KG1 (cell line): Measurements from ENCODE around the gene TSC2.
"Not testable (repeated sequence)": the region's sequence is repeated elsewhere in the genome, so short reads cannot be mapped to it uniquely, and the experiment has no call there.

Source experiments
- DNase-seq: peaks from one replicate; lab custom pipeline; 2025; lab: John Stamatoyannopoulos, UW

The TSC2 gene

DNA sequence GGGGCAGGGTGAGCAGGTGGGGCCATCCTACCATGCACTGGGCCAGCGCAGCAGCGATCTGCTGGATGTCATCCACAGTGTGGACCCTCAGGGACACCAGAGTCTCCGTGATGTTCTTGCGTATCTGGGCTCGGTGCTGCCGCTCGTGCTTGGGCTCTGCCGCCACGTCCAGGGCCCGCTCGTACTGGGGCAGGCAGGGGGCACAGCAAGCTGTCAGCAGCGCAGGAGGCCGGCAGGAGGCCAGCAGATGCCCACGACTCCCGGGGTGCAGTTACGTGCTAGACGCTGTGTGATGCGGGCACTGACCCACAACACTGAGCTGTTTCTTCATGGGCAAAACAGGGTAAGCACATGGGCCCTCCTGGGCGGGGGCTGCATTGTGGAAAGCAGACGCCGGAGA is 57.5 kb downstream of the TSC2 start:
- DNase-seq = not testable (repeated sequence)

- not testable (repeated sequence) for DNase-seq
These were observed 58.0 kb downstream of the TSC2 start for GRCh38 chr16:2105769-2106168.

GRCh38 chr16:2106211-2106610 is 58.4 kb downstream of the TSC2 start:
- not testable (repeated sequence) for DNase-seq

DNA sequence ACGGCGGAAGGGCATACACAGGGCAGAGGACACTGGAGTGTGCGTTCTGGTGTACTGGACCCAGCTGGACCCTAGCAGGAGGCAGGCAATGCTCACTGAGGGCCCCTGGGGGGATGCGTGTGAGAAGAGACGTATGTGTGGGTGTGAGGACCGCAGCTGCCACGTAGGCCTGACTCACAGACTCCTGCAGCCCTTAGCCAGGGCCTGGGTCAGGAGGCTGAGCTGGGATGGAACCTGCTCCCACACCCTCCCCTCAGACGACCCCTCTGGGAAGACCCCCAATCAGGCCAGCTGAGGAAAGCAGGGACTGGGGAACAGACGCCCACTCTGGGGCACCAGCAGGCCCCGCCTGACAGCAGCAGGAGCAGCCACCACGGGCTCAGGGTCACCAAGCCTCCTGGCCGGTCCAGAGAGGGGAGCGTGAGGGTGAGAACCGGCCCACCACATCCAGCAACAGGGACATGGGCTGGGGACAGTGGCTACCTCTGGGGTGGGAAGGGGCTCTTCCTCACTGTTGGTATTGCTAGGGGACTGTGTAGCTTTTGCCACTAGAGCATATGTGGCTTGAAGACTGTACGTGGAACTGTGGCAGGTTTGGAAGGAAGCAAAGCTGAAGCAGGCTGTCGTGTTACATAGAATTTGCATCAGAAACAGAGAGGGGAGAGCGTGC is 59.5 kb downstream of the TSC2 start:
- not testable (repeated sequence) for DNase-seq

GRCh38 chr16:2107791-2108125 is 60.0 kb downstream of the TSC2 start:
- not testable (repeated sequence) for DNase-seq

GRCh38 chr16:2108446-2109270 is 60.9 kb downstream of the TSC2 start:
- DNase-seq = not testable (repeated sequence)

DNA sequence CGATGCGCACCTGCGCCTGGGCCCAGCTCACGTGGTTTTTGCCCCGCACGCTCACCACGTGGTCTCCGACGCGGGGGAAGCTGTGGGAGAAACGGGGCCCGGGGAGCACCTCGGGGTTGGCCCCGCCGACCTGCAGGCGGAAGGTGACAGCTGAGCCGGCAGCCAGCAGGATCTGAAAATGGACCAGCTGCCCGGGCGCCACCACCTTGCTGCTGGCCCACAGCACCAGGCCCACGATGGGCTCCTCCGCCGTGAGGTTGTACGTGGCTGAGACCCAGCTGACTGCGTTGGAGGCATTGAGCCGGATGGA is 61.4 kb downstream of the TSC2 start:
- DNase-seq = not testable (repeated sequence)

- DNase-seq = not testable (repeated sequence)
These were observed 62.1 kb downstream of the TSC2 start for GRCh38 chr16:2109872-2110271.

DNA sequence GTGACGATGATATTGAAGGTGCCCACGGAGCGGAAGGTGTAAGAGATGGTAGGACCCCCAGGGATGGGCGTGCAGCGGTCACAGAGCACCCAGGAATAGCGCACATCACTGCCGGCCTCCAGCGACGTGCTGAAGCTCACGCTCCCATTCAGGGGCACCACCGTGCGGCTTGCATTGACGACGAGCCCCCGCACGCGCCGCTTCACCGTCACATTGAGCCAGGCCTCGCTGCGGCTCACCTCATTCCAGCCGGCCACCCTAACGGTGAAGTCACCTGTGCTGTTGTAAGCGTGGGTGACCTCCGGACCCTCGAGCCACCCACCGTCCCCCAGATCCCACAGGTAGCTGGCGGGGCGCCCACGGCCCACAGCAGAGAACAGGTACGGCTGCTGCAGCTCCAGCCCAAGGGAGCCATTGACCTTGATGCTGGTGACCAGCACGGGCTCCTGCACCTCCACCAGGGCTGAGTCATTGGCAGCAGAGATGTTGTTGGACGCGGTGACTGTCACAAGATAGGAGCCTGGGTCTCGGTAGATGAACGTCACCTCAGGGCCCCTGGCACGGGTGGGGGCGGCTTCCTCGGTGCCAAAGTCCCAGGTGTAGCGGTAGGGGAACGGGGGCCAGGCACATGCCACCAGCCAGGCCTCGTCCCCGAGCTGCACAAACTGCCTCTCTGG is 62.7 kb downstream of the TSC2 start:
- not testable (repeated sequence) for DNase-seq

DNA sequence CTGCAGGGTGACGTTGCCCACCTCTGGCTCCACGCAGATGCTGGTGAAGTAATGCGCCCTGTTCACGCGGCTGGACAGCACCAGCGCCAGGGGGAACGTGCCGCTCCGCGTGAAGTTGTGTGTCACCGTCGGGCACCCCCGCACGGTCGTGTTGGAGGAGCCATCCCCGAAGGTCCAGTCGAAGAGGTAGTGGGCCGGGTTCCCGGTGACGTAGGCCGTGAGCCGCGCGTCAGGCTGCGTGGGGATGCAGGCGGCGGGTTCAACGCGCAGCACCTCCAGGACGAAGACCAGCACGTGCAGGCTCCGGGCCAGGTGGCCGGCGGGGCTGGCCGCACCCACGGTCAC is 63.2 kb downstream of the TSC2 start:
- DNase-seq = not testable (repeated sequence)

DNA sequence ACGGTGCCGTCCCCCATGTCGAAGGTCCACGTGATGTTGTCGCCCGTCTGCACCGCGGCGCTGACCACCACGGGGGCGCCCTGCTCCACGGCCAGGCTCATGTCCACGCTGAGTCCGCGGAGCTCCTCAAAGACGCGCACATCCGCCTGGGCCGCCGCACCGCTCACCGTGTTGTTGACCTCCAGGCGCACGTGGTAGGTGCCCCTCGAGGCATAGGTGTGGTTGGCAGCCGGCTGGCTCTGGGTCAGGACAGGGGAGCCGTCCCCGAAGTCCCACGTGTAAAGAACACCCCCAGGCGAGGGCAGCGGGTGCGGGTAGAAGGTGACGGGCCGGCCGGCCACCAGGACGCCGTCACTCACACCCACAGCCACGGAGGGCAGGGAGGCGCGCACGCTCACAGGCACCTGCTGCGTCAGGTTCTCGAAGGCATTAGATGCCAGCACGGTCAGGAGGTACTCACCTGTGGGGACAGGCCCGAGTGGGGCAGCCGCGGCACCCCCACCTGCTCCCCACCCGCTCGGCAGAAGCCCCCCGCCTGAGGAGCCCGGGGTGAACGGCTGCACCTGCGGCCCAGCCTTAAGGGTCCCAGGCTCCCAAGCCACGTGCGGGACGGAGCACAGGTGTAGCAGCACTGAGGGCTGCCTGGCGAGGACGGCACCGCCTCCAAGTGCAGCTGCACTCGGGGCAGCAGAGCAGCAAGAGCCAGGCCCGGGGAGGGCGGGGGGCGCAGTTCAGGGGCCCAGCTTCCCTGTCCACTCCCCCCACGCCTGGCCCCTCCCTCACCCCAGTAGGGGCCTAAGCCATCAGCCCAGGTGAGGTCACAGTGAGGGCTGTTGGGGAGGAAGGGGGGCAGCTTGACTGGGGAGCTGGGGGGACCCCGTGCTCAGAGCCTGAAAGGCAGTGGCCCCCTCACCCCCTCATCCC is 63.9 kb downstream of the TSC2 start:
- DNase-seq = not testable (repeated sequence)

DNA sequence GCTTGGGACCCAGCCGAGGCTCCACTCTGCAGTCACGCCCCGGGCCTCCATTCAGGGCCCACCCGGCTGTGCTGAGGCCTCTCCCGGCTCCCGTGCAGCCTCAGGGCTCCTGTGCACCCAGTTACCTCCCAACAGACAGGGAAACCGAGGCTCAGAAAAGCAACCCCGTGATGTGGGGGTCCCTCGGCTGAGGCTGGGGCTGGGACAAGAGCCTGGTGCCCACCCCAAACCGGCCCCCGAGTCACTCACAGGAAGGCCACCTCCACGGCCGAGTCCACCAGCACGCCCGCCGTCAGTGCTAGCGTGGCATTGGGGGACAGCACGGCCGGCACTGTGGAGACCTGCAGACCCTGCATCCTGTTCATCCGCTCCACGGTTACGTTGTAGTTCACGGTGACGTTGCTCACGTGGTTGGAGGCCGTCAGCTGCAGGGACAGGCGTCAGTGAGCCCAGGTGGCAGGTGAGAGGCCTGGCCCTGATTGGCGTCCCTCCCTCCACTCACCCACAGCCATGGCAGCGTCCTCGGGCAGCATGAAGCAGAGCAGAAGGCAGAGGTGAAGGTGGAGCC is 64.8 kb downstream of the TSC2 start:
- not testable (repeated sequence) for DNase-seq

DNA sequence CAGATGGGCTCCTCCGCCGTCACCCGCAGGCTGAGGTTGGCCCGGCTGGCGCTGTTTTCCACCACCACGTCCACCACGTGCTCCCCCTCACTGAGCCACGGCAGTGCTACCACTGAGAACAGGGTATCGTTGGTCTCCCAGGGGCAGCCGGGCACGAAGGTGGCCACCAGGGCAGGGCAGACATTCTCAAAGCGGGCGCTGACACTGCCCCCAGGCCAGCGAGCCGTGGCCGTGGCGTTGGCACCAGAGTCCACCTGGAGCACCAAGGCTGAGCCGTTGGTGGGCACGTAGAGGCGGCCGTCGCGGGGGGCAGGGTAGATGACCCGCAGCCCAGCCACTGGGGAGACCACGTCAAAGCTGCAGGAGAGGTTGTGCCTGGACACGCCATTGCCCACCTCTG is 66.4 kb downstream of the TSC2 start:
- DNase-seq = not testable (repeated sequence)

DNA sequence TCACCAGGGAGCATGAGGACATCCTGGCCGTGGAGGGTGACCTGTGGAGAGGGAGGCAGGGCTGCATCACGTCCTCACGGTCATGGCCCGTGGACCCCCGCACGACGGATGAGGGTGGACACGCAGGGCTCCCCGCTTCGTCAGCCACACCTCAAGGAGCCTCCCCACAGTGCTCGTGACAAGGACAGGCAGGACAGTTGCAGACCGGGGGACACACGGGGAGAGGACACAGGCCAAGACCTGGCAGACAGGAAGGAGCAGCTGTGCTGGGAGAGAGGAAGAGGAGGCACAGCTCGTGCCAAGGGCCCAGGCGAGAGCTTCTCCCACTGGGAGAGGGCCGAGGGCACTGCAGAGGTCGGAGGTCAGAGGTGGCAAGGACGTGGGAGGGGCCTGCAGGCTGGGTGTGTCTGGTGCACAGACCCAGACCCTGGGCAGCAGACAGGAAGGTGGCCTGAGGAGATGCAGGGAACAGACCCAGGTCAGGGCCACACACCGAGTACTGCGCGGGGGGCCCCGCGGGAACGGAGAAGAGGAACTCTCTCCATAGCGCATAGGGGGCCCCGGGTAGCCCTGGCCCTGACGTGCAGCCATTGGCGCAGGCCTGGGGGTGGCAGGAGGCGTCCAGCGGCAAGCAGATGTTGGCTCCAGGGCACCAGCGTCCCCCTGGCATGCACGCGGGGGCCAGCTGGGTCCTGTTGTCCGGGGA is 67.3 kb downstream of the TSC2 start:
- DNase-seq = not testable (repeated sequence)

GRCh38 chr16:2115591-2115973 is 67.8 kb downstream of the TSC2 start:
- DNase-seq = no peak

DNA sequence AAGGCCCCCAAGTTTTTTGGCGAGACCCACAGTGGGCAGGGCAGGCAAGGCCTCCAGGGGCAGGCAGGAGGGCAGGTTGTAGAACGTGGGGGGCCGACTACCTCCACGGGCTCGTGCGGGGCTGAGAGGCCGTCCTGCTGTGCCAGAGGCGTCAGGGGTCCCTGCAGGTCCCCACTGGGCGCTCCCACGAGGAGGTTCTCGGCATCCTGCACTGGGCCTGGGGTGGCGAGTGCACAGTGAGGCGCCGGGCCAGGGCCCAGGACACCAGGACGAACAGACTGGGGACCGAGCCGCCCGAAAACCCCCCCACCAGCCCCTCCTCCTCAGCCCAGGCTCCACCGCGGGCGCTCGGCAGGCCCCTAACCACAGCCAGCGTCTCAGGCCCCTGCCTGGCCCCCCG is 68.6 kb downstream of the TSC2 start:
- not testable (repeated sequence) for DNase-seq

DNA sequence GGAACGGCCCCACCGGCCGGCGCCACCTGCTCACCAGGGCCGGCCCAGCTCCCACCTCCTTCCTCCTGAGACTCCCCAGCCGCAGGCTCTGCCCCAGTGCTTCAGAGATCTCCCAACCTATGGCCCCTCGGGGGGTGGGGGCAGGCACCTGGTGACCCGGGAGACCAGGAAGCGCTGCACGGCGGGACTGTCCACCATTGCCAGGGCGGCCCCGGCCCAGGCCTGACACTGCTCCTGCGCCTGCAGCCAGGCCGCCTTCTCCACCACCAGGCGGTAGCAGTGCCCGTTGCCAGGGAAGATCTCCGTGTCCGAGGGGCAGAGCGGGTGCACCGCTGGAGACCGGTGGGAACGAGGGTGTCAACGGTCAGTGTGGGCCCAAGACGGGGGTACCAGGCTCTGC is 69.6 kb downstream of the TSC2 start:
- not testable (repeated sequence) for DNase-seq

GRCh38 chr16:2117960-2118722 is 70.4 kb downstream of the TSC2 start:
- DNase-seq = not testable (repeated sequence)

- not testable (repeated sequence) for DNase-seq
These were observed 73.5 kb downstream of the TSC2 start for GRCh38 chr16:2121325-2121724.

- DNase-seq = no peak
These were observed 74.1 kb downstream of the TSC2 start for GRCh38 chr16:2121853-2122252.
